K562 (cell line): ENCODE data around the gene ENKUR. TPM values are rescaled to one million over a fixed set of nuclear protein-coding genes. Genes with fewer than 3 reads are reported as not detected.

Experiments used
- FOXA3 ChIP-seq, 2 experiments: fragments of 450-650 bp in 1 of 2; sonication (generic) in 1 of 2; formaldehyde crosslinking; IDR thresholded peaks in 1 of 2; conservative IDR thresholded peaks in 1 of 2; 2 replicates each; pipeline versions ENCODE4 v1.4.0 to v1.8.0; 2020 to 2022; ENCODE audit warnings: mild to moderate bottlenecking in 2 of 2, missing genetic modification reagents in 1 of 2
- IRF9 ChIP-seq: fragments of 450-650 bp; IDR thresholded peaks from 2 replicates; pipeline ENCODE4 v1.6.1; 2016; ENCODE audit warnings: missing biosample characterization, missing genetic modification characterization
- NEUROD1 ChIP-seq: fragments of 150-350 bp; IDR thresholded peaks from 2 replicates; pipeline ENCODE4 v1.6.1; 2014; ENCODE audit warnings: borderline replicate concordance, low read length, low read depth; ENCODE audit not compliant: partially characterized antibody
- USF1 ChIP-seq: sonication (generic); formaldehyde crosslinking; IDR thresholded peaks from 2 replicates; pipeline ENCODE4 v1.9.0; 2022; ENCODE audit warnings: mild to moderate bottlenecking, missing genetic modification reagents
- ZNF407 ChIP-seq: fragments of 450-650 bp; IDR thresholded peaks from 2 replicates; pipeline ENCODE4 v1.6.1; 2016; ENCODE audit warnings: low read depth
- ZNF444 ChIP-seq: fragments of 250-450 bp; sonication (Bioruptor Pico); IDR thresholded peaks from 2 replicates; pipeline ENCODE4 v1.4.0; 2020; ENCODE audit warnings: mild to moderate bottlenecking, moderate library complexity
- ZNF512 ChIP-seq: IDR thresholded peaks from 2 replicates; pipeline ENCODE4 v1.6.1; 2016; ENCODE audit warnings: missing genetic modification characterization, missing compliant biosample characterization
- ZNF589 ChIP-seq: fragments of 200-800 bp; sonication (Bioruptor generic); IDR thresholded peaks from 2 replicates; pipeline ENCODE4 v1.6.1; 2016; ENCODE audit warnings: low read depth, missing genetic modification characterization, missing compliant biosample characterization
- ZNF740 ChIP-seq, 3 experiments: fragments of 200-800 bp in 1 of 3; sonication (Bioruptor generic) in 1 of 3; sonication (generic) in 1 of 3; formaldehyde crosslinking in 1 of 3; IDR thresholded peaks; 2 replicates each; pipeline versions ENCODE4 v1.6.1 to v1.8.0; 2016 to 2022; ENCODE audit warnings: mild to moderate bottlenecking in 2 of 3, missing compliant biosample characterization in 2 of 3, missing genetic modification characterization in 2 of 3, missing genetic modification reagents in 1 of 3
- polyA plus RNA-seq, 8 experiments: library from polyadenylated mRNA; depleted of rRNA in 4 of 8; stranded (reverse) in 5 of 8; unstranded in 3 of 8; fragments of >200 nt; fragmentation: Nextera tagmentation in 2 of 8; fragmentation: Illumina TruSeq in 1 of 8; extraction: Ambion mirVana in 2 of 8; extraction: Trizol in 1 of 8; gene quantifications; 2 replicates each; pipeline versions ENCODE4 v1.2.1 to v1.2.3, GENCODE V29; 2011 to 2014; ENCODE audit warnings: inconsistent platforms in 1 of 8, missing spikeins in 1 of 8
- total RNA-seq, 7 experiments: library from RNA; depleted of rRNA in 6 of 7; stranded (reverse); fragments of >200 nt in 6 of 7; fragmentation: Illumina TruSeq in 2 of 7; extraction: Trizol in 2 of 7; gene quantifications; 2 replicates each; pipeline versions ENCODE4 v1.2.1 to v1.2.3, GENCODE V29; 2011 to 2021; ENCODE audit warnings: low replicate concordance in 1 of 7
- TF ChIP-seq, protein P1 (sequence below): fragments of 450-650 bp; IDR thresholded peaks from 2 replicates; pipeline ENCODE4 v1.6.1; 2018; ENCODE audit warnings: mild to moderate bottlenecking, low read depth; ENCODE audit not compliant: partially characterized antibody

The ENKUR gene
- total and polyA plus RNA-seq, 9 of the 15 experiments (the other 6 are each of a cell fraction or from before 2014, with no cell fraction given), result 0.06 to 0.46 (median 0.20) TPM

DNA sequence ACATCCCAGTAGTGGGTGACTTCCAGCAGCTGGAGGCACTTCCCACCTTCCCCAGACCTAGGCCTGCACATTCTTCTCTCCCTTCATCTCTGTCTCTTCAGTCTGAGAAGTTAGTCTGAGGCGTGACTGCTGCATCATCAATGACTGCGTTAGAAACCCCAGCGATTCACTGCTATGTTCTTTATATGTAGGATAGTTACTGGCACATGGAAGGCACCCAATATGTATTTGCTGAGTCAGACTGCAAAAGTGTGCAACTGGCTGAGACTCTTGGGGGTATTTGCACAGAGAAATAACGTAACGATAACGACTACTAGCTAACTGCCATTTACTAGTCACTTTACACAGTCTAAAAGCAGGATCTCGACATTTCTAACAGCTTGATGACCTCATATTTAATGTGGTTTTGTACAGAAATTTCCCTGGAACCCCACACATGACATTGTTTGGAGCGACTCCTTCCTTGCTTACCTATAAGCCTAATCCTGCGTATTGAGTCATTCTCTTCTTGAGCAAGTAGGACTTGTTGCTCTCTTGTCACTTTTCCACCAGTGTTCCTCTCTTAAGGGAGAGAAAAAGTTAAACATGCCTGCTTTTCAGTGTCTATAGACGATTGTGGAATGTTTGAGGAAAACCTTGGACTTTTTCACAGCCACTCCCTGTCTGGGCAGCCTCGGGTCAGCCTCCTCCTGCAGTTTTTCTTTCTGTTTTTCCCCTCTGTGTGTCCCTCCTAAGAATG is 45.9 kb upstream of the ENKUR start (continued):
- TF ChIP-seq ZNF407 (no peak), IRF9 (tag) (peak; percentile 37; the same call in 1 of the 2 replicates), FOXA3 (CRISPR knock-in tag; conservative IDR thresholded peaks at IDR 0.05 in 1 of 2, IDR thresholded peaks at IDR 0.05 in 1 of 2) (peak in 1 of 2 experiments; percentile 41; a peak in 1 of 4 replicates), ZNF512 (tag) (no peak), ZNF740 (CRISPR knock-in tag; IDR thresholded peaks at IDR 0.05) (0 out of 2 replicates have a peak, but pooled peaks have one; percentile 45), ZNF740 (tag; IDR thresholded peaks at IDR 0.05) (no peak), USF1 (CRISPR knock-in tag) (no peak), ZNF589 (0 out of 2 replicates have a peak, but pooled peaks have one; percentile 58), NEUROD1 (peak; percentile 18), ZNF444 (CRISPR knock-in tag) (no peak)
- TF ChIP-seq, protein P1, sequence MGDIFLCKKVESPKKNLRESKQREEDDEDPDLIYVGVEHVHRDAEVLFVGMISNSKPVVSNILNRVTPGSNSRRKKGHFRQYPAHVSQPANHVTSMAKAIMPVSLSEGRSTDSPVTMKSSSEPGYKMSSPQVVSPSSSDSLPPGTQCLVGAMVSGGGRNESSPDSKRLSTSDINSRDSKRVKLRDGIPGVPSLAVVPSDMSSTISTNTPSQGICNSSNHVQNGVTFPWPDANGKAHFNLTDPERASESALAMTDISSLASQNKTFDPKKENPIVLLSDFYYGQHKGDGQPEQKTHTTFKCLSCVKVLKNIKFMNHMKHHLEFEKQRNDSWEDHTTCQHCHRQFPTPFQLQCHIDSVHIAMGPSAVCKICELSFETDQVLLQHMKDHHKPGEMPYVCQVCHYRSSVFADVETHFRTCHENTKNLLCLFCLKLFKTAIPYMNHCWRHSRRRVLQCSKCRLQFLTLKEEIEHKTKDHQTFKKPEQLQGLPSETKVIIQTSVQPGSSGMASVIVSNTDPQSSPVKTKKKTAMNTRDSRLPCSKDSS, result no peak
